GM12878 (cell line): ENCODE data around the gene MAPK8IP3. TPM values are rescaled to one million over a fixed set of nuclear protein-coding genes. Genes with fewer than 3 reads are reported as not detected.
A peak's percentile ranks its signal among the peaks of the same experiment; 100 is the strongest.

Experiments used
- ASH2L ChIP-seq: fragments of 300-600, 200-600 bp; sonication (generic); IDR thresholded peaks from 2 replicates; pipeline ENCODE4 v1.6.1; 2017; ENCODE audit warnings: low read depth, mild to moderate bottlenecking, borderline replicate concordance
- EZH2 ChIP-seq: IDR thresholded peaks from 2 replicates; pipeline ENCODE4 v1.6.1; 2012; ENCODE audit warnings: low read depth, mild to moderate bottlenecking, control low read depth, inconsistent platforms, low read length, borderline replicate concordance; ENCODE audit not compliant: control insufficient read depth
- FOS ChIP-seq: IDR thresholded peaks from 3 replicates; pipeline ENCODE4 v1.6.1; 2011; ENCODE audit warnings: borderline replicate concordance; ENCODE audit not compliant: insufficient read length; ENCODE audit errors: extremely low read depth
- LARP7 ChIP-seq: fragments of 450-650 bp; IDR thresholded peaks from 2 replicates; pipeline ENCODE4 v1.6.1; 2017; ENCODE audit warnings: mild to moderate bottlenecking
- MTA3 ChIP-seq: IDR thresholded peaks from 2 replicates; pipeline ENCODE4 v1.6.1; 2012; ENCODE audit warnings: low read length, inconsistent platforms, borderline replicate concordance
- MYC ChIP-seq: IDR thresholded peaks from 2 replicates; pipeline ENCODE4 v1.6.1; 2011; ENCODE audit warnings: mild to moderate bottlenecking, low read length, moderate library complexity, inconsistent platforms; ENCODE audit not compliant: insufficient read depth, insufficient replicate concordance, insufficient read length, severe bottlenecking
- NKRF ChIP-seq: fragments of 450-650 bp; conservative IDR thresholded peaks from 2 replicates; pipeline ENCODE4 v1.6.1; 2017; ENCODE audit warnings: mild to moderate bottlenecking, moderate library complexity
- NR2F1 ChIP-seq: fragments of 450-650 bp; conservative IDR thresholded peaks from 2 replicates; pipeline ENCODE4 v1.6.1; 2017; ENCODE audit warnings: mild to moderate bottlenecking
- SREBF1 ChIP-seq: IDR thresholded peaks from 2 replicates; pipeline ENCODE4 v1.6.1; 2012; ENCODE audit warnings: mild to moderate bottlenecking, low read length
- polyA plus RNA-seq, 11 experiments: library from polyadenylated mRNA; depleted of rRNA in 4 of 11; unstranded in 6 of 11; stranded (reverse) in 5 of 11; fragments of >200 nt; fragmentation: Nextera tagmentation in 4 of 11; fragmentation: Illumina TruSeq in 1 of 11; extraction: Ambion mirVana in 4 of 11; extraction: Trizol in 1 of 11; gene quantifications; 1 replicate in 1 of 11; 2 replicates in 10 of 11; pipeline versions ENCODE4 v1.2.1 to v1.2.3, GENCODE V29; 2011 to 2016; ENCODE audit warnings: inconsistent platforms in 2 of 11, missing spikeins in 2 of 11, low read depth in 1 of 11
- total RNA-seq, 4 experiments: library from RNA; depleted of rRNA in 3 of 4; stranded (reverse); fragments of >200 nt in 3 of 4; fragmentation: Illumina TruSeq in 1 of 4; extraction: Trizol in 1 of 4; gene quantifications; 2 replicates each; pipeline versions ENCODE4 v1.2.1 to v1.2.3, GENCODE V29; 2013 to 2021
- TF ChIP-seq, protein P1 (sequence below): fragments of 450-650 bp; IDR thresholded peaks from 2 replicates; pipeline ENCODE4 v1.6.1; 2017; ENCODE audit warnings: low read depth, mild to moderate bottlenecking, moderate library complexity
- TF ChIP-seq, protein P2 (sequence below): fragments of 450-650 bp; formaldehyde crosslinking; IDR thresholded peaks from 2 replicates; pipeline ENCODE4 v1.5.0; 2022; ENCODE audit warnings: mild to moderate bottlenecking, missing genetic modification characterization

Gene MAPK8IP3
- total and polyA plus RNA-seq, 10 of the 15 experiments (the other 5 are each of a cell fraction or from before 2014, with no cell fraction given) = 0.06 to 67.9 (median 18.2) TPM

DNA sequence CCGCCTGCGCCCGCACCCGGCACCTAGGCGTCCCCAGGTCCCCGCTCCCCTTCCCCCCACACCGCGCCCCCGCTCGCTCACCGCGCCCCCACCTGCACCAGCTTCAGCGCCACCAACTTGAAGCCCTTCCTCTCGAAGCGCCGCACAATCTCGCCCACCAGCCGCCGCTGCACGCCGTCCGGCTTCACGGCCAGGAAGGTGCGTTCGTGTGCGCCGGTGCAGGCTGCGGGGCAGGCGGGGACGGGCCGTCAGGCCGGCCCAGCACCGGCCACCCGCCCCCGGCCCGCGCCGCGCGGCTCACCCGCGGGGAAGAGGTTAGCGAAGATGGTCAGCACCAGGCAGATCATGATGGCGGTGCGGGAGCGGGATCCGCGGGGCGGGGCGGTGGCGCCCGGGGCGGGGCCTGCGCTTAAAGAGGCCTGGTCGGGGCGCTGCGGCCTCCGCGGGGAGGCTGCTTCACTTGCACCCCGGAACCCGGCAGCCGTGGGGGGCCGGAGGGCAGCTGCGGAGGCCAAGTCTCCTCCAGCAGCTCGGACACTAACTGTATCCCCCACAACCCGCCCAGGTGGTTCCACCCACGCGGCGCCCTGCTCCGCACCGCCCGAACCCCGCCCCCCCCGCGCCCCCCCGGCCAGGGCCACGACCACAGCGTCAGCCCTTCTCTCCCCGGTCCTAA, 65.3 kb downstream of the MAPK8IP3 start, which contains the start of gene NME3 (continued):
- TF ChIP-seq, protein P1, sequence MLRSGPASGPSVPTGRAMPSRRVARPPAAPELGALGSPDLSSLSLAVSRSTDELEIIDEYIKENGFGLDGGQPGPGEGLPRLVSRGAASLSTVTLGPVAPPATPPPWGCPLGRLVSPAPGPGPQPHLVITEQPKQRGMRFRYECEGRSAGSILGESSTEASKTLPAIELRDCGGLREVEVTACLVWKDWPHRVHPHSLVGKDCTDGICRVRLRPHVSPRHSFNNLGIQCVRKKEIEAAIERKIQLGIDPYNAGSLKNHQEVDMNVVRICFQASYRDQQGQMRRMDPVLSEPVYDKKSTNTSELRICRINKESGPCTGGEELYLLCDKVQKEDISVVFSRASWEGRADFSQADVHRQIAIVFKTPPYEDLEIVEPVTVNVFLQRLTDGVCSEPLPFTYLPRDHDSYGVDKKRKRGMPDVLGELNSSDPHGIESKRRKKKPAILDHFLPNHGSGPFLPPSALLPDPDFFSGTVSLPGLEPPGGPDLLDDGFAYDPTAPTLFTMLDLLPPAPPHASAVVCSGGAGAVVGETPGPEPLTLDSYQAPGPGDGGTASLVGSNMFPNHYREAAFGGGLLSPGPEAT = peak; percentile 82; the same call in 1 of the 2 replicates
- TF ChIP-seq EZH2 (no peak), ASH2L (no peak), NR2F1 (peak; percentile 56; the same call in 1 of the 2 replicates), SREBF1 (no peak), LARP7 (peak; percentile 35), MYC (no peak), FOS (no peak), MTA3 (no peak), NKRF (peak; percentile 78)
- TF ChIP-seq, protein P2, sequence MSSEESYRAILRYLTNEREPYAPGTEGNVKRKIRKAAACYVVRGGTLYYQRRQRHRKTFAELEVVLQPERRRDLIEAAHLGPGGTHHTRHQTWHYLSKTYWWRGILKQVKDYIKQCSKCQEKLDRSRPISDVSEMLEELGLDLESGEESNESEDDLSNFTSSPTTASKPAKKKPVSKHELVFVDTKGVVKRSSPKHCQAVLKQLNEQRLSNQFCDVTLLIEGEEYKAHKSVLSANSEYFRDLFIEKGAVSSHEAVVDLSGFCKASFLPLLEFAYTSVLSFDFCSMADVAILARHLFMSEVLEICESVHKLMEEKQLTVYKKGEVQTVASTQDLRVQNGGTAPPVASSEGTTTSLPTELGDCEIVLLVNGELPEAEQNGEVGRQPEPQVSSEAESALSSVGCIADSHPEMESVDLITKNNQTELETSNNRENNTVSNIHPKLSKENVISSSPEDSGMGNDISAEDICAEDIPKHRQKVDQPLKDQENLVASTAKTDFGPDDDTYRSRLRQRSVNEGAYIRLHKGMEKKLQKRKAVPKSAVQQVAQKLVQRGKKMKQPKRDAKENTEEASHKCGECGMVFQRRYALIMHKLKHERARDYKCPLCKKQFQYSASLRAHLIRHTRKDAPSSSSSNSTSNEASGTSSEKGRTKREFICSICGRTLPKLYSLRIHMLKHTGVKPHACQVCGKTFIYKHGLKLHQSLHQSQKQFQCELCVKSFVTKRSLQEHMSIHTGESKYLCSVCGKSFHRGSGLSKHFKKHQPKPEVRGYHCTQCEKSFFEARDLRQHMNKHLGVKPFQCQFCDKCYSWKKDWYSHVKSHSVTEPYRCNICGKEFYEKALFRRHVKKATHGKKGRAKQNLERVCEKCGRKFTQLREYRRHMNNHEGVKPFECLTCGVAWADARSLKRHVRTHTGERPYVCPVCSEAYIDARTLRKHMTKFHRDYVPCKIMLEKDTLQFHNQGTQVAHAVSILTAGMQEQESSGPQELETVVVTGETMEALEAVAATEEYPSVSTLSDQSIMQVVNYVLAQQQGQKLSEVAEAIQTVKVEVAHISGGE (CRISPR knock-in tag) = no peak
- TF ChIP-seq, all 136 proteins: peak for 22
